ENCODE results near the gene SLC37A2. TPM values are rescaled to one million over a fixed set of nuclear protein-coding genes. Genes with fewer than 3 reads are reported as not detected.
"Not testable (repeated sequence)": the region's sequence is repeated elsewhere in the genome, so short reads cannot be mapped to it uniquely, and the experiment has no call there.

SLC37A2 gene
- polyA plus RNA-seq, 1 of the 3 experiments (the other 2 are of a cell fraction): 0.44 TPM

DNA sequence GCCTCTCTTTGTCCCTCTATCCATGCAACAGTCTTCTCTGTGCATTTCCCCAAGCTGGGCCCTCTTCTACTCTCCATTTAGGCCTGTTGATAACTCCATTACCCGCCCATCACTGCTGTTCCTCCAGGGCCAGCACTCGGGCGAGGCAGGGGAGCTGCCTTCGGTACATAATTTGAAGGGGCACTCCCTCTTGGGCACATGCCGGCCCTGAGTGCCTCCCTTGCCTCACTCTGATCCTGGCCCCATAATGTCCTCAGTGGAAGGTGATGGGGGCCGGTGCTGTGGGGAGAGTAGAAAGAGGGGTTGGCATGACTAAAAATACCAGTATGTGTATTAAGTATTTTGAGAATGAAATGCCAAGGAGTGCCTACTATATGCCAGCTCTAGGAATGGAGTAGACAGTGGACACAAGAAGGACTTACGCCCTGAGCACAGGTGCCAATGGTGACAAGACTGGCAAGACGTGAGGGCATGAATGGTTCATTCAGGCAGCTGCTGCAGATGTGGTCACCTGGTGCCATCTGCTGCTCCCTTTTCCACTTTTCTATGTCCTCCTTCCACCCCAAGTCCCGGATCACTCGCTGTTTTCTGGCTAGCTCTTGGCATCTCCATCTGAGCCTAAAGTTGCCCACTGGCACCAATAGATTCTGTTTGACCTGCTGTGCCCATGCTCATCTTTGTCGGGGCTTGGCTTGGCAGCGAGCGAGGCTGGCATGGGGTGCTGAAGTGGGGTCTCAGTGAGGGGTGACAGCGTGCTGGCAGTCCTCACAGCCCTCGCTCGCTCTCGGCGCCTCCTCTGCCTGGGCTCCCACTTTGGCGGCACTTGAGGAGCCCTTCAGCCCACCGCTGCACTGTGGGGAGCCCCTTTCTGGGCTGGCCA, 25.7 kb downstream of the SLC37A2 start:
- Histone ChIP-seq H3K9me3 (no peaks in the 10 kb centered on the region), H3K9ac (no peak overlapping the region), H4K20me1 (ENCODE audit: insufficient read depth) (no peaks in the 10 kb centered on the region), H3K9me2 (no peaks in the 10 kb centered on the region), H3K36me3 (replicated peaks in 1 of 2; ENCODE audit: control insufficient read depth in 1 of 2, insufficient read depth in 2 of 2, low read length in 1 of 2) (no peaks in the 10 kb centered on the region), H3K27ac (ENCODE audit: low read depth in 2 of 2, low read length in 1 of 2) (no peak overlapping the region), H3K4me2 (no peak overlapping the region), H3K27me3 (ENCODE audit: insufficient read depth) (no peaks in the 10 kb centered on the region), H3K4me1 (ENCODE audit: control insufficient read depth in 1 of 2, insufficient read depth in 2 of 2, low read depth in 1 of 2, low read length in 1 of 2) (peaks cover 4% of the 10 kb centered on the region in 2 experiments; a peak in 2 of 4 replicates), H2AFZ (ENCODE audit: low read depth) (no peak overlapping the region), H3K4me3 (ENCODE audit: low read depth in 2 of 2, low read length in 1 of 2) (no peak overlapping the region), H3F3A (replicated peaks; ENCODE audit: insufficient read depth) (peaks cover 2% of the 10 kb centered on the region), H3K79me2 (ENCODE audit: insufficient read depth) (no peaks in the 10 kb centered on the region)
- CTCF ChIA-PET: interaction anchor here (1.2 to 13.2 kb wide), 5 partner anchors 52 to 364 kb away, joined by 3 to 147 read pairs (median 7); partner anchors contain the start of gene PKNOX2
- DNase-seq: no peak
- POLR2A ChIA-PET: no interaction called here
- TF ChIP-seq, protein P1, sequence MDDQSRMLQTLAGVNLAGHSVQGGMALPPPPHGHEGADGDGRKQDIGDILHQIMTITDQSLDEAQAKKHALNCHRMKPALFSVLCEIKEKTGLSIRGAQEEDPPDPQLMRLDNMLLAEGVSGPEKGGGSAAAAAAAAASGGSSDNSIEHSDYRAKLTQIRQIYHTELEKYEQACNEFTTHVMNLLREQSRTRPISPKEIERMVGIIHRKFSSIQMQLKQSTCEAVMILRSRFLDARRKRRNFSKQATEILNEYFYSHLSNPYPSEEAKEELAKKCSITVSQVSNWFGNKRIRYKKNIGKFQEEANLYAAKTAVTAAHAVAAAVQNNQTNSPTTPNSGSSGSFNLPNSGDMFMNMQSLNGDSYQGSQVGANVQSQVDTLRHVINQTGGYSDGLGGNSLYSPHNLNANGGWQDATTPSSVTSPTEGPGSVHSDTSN (IDR thresholded peaks at IDR 0.05): no peak
- no peak for TF ChIP-seq SIN3A (IDR thresholded peaks at IDR 0.05; ENCODE audit: borderline replicate concordance, low read depth, low read length)
- 89% methylated on average over 15 of the region's 20 CpGs for WGBS (ENCODE audit: low lambda C conversion rate)

GRCh38 chr11:125089481-125089880, 26.4 kb downstream of the SLC37A2 start:
- not testable (repeated sequence) for H3F3A ChIP-seq (replicated peaks; ENCODE audit: insufficient read depth); H3K4me1 ChIP-seq (ENCODE audit: control insufficient read depth in 1 of 2, insufficient read depth in 2 of 2, low read depth in 1 of 2, low read length in 1 of 2); H3K9ac ChIP-seq; H3K36me3 ChIP-seq (replicated peaks in 1 of 2; ENCODE audit: control insufficient read depth in 1 of 2, insufficient read depth in 2 of 2, low read length in 1 of 2); H3K9me2 ChIP-seq; H4K20me1 ChIP-seq (ENCODE audit: insufficient read depth); H3K79me2 ChIP-seq (ENCODE audit: insufficient read depth); H2AFZ ChIP-seq (ENCODE audit: low read depth); H3K4me2 ChIP-seq; H3K27ac ChIP-seq (ENCODE audit: low read depth in 2 of 2, low read length in 1 of 2); DNase-seq; H3K9me3 ChIP-seq; H3K4me3 ChIP-seq (ENCODE audit: low read depth in 2 of 2, low read length in 1 of 2); H3K27me3 ChIP-seq (ENCODE audit: insufficient read depth)
- POLR2A ChIA-PET: interaction anchor here (2.4 kb wide), 1 partner anchor 53 kb away, joined by 6 read pairs; no protein-coding TSS in a partner anchor
- CTCF ChIA-PET: interaction anchor here (1.2 to 13.2 kb wide), 8 partner anchors 16 to 363 kb away, joined by 3 to 147 read pairs (median 34); partner anchors contain the start of gene PKNOX2
- 100% methylated on average over 10 of the region's 31 CpGs for WGBS (ENCODE audit: low lambda C conversion rate)

GRCh38 chr11:125090151-125090550, 27.0 kb downstream of the SLC37A2 start:
- H4K20me1 ChIP-seq (ENCODE audit: insufficient read depth); H3K79me2 ChIP-seq (ENCODE audit: insufficient read depth); H3K9ac ChIP-seq; H3K9me2 ChIP-seq; H3K4me1 ChIP-seq (ENCODE audit: control insufficient read depth in 1 of 2, insufficient read depth in 2 of 2, low read depth in 1 of 2, low read length in 1 of 2); H3K4me2 ChIP-seq; H3K27me3 ChIP-seq (ENCODE audit: insufficient read depth); DNase-seq; H3K27ac ChIP-seq (ENCODE audit: low read depth in 2 of 2, low read length in 1 of 2); H3K4me3 ChIP-seq (ENCODE audit: low read depth in 2 of 2, low read length in 1 of 2); H3K9me3 ChIP-seq; H2AFZ ChIP-seq (ENCODE audit: low read depth); H3F3A ChIP-seq (replicated peaks; ENCODE audit: insufficient read depth): not testable (repeated sequence)
- H3K36me3 ChIP-seq (replicated peaks in 1 of 2; ENCODE audit: control insufficient read depth in 1 of 2, insufficient read depth in 2 of 2, low read length in 1 of 2): peaks cover 0 to 11% of the 10 kb centered on the region in 2 experiments
- ChIA-PET CTCF (interaction anchor here (0.6 to 13.2 kb wide), 28 partner anchors 9 to 784 kb away, joined by 3 to 147 read pairs (median 7); partner anchors contain the start of gene TMEM218), POLR2A (interaction anchor here (2.4 kb wide), 1 partner anchor 52 kb away, joined by 6 read pairs; no protein-coding TSS in a partner anchor)
- WGBS (ENCODE audit: low lambda C conversion rate): 89% methylated on average over 10 of the region's 10 CpGs

All from SK-N-SH (cell line).